Neural crest cell (in vitro differentiated cells): Measurements from ENCODE around the gene ADK. TPM values are rescaled to one million over a fixed set of nuclear protein-coding genes. Genes with fewer than 3 reads are reported as not detected.
"Not testable (repeated sequence)": the region's sequence is repeated elsewhere in the genome, so short reads cannot be mapped to it uniquely, and the experiment has no call there.

ENCODE experiments used
- DNase-seq: peaks from one replicate; pipeline ENCODE4 v3.0.0; 2021; ENCODE audit warnings: low read depth, mixed read lengths, low spot score
- H3K27ac Mint-ChIP-seq: one replicate; pipeline ENCODE4 v1.8.0; 2021; ENCODE audit warnings: mild to moderate bottlenecking, mixed read lengths; ENCODE audit not compliant: unreplicated experiment
- H3K27me3 Mint-ChIP-seq: 2 replicates; pipeline ENCODE4 v1.8.0; 2021; ENCODE audit warnings: low read depth, mild to moderate bottlenecking, mixed read lengths
- H3K36me3 Mint-ChIP-seq: 2 replicates; pipeline ENCODE4 v1.8.0; 2021; ENCODE audit warnings: low read depth, mild to moderate bottlenecking, mixed read lengths
- H3K4me1 Mint-ChIP-seq: 2 replicates; pipeline ENCODE4 v1.8.0; 2021; ENCODE audit warnings: mixed read lengths
- H3K4me3 Mint-ChIP-seq: one replicate; pipeline ENCODE4 v1.8.0; 2021; ENCODE audit warnings: mild to moderate bottlenecking, mixed read lengths
- H3K9me3 Mint-ChIP-seq: 2 replicates; pipeline ENCODE4 v1.8.0; 2021; ENCODE audit warnings: mixed read lengths
- total RNA-seq: library from RNA; stranded (reverse); gene quantifications from 2 replicates; pipeline ENCODE4 v1.2.1, GENCODE V29; 2021
- TF ChIP-seq, protein P1 (sequence below): fragments of 200-600 bp; sonication (generic); conservative IDR thresholded peaks from 2 replicates; pipeline ENCODE4 v1.5.0; 2021; ENCODE audit warnings: antibody characterized with exemption, mild to moderate bottlenecking

ADK gene
- total RNA-seq, 1 donor from 2014 or later = 35.6 TPM

GRCh38 chr10:74514322-74514721, 363.3 kb downstream of the ADK start:
- H3K4me3 Mint-ChIP-seq = no peak overlapping the region
- H3K27me3 Mint-ChIP-seq = no peaks in the 10 kb centered on the region
- DNase-seq = no peak
- TF ChIP-seq, protein P1, sequence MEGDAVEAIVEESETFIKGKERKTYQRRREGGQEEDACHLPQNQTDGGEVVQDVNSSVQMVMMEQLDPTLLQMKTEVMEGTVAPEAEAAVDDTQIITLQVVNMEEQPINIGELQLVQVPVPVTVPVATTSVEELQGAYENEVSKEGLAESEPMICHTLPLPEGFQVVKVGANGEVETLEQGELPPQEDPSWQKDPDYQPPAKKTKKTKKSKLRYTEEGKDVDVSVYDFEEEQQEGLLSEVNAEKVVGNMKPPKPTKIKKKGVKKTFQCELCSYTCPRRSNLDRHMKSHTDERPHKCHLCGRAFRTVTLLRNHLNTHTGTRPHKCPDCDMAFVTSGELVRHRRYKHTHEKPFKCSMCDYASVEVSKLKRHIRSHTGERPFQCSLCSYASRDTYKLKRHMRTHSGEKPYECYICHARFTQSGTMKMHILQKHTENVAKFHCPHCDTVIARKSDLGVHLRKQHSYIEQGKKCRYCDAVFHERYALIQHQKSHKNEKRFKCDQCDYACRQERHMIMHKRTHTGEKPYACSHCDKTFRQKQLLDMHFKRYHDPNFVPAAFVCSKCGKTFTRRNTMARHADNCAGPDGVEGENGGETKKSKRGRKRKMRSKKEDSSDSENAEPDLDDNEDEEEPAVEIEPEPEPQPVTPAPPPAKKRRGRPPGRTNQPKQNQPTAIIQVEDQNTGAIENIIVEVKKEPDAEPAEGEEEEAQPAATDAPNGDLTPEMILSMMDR = no peak
- H3K36me3 Mint-ChIP-seq = peaks cover 50% of the 10 kb centered on the region
- H3K27ac Mint-ChIP-seq = no peak overlapping the region
- H3K9me3 Mint-ChIP-seq = peaks cover 35% of the 10 kb centered on the region
- H3K4me1 Mint-ChIP-seq = no peaks in the 10 kb centered on the region

DNA sequence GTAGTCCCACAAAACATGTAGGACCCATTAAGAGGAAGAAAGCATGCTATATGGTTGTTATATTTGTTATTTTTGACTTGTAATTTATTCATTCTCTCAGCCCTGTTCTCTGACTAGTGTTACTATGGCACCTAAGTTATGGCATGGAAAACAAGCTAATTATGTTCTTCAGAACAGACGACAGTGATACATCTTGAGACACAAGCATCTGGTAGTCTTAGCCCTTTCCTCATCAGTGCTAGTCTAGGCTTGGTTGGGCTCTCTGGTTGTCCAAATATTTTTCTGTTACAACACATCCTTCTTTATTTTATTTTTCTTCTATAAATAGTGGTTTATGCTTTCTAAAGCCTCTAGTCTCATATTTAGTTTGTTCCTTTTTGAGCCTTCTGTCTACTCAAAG, 367.0 kb downstream of the ADK start:
- Mint-ChIP-seq H3K4me3 (no peak overlapping the region), H3K4me1 (peaks cover 4% of the 10 kb centered on the region), H3K36me3 (peaks cover 26% of the 10 kb centered on the region), H3K9me3 (peaks cover 25% of the 10 kb centered on the region), H3K27me3 (no peaks in the 10 kb centered on the region), H3K27ac (no peak overlapping the region)
- DNase-seq = no peak
- TF ChIP-seq, protein P1 = no peak

DNA sequence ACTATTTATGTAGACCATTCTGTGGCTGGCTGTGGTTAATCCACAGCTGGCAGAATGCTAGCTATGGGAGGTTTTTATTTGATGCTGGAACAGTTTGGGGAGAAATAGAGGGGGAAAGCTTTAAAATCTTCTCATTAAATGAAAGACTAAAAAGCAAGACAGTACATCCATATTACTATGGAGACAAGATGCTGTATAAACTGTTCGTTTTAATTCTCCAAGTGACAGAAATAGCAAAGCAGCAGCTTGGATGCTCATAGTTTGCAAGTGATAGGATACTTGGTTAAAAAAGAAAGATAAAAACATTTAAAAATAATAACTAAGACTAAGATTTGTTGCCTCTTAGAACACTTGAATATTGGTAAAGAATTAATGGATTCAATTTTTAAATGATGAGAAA, 370.5 kb downstream of the ADK start:
- Mint-ChIP-seq H3K9me3 (peaks cover 9% of the 10 kb centered on the region), H3K4me3 (no peak overlapping the region), H3K27ac (no peak overlapping the region), H3K4me1 (peaks cover 11% of the 10 kb centered on the region), H3K27me3 (no peaks in the 10 kb centered on the region), H3K36me3 (no peaks in the 10 kb centered on the region)
- TF ChIP-seq, protein P1 = no peak
- DNase-seq = no peak

GRCh38 chr10:74523199-74523598, 372.2 kb downstream of the ADK start:
- H3K27ac Mint-ChIP-seq = no peak overlapping the region
- H3K4me3 Mint-ChIP-seq = no peak overlapping the region
- TF ChIP-seq, protein P1 = no peak
- peaks cover 11% of the 10 kb centered on the region for H3K4me1 Mint-ChIP-seq
- no peak for DNase-seq
- no peaks in the 10 kb centered on the region for H3K27me3 Mint-ChIP-seq
- peaks cover 9% of the 10 kb centered on the region for H3K9me3 Mint-ChIP-seq
- no peaks in the 10 kb centered on the region for H3K36me3 Mint-ChIP-seq

- Mint-ChIP-seq H3K27ac (no peak overlapping the region), H3K4me3 (no peak overlapping the region), H3K4me1 (peaks cover 11% of the 10 kb centered on the region), H3K27me3 (no peaks in the 10 kb centered on the region), H3K36me3 (no peaks in the 10 kb centered on the region), H3K9me3 (peaks cover 9% of the 10 kb centered on the region)
- TF ChIP-seq, protein P1 = no peak
- no peak for DNase-seq
These were observed 374.9 kb downstream of the ADK start for GRCh38 chr10:74525885-74526284.

GRCh38 chr10:74527611-74528010, 376.6 kb downstream of the ADK start:
- H3K4me1 Mint-ChIP-seq, H3K4me3 Mint-ChIP-seq, DNase-seq, H3K9me3 Mint-ChIP-seq, H3K27ac Mint-ChIP-seq, H3K36me3 Mint-ChIP-seq, H3K27me3 Mint-ChIP-seq: not testable (repeated sequence)
